8988T (cell line): ENCODE results near the gene PCDHB3.
"Not testable (repeated sequence)": the region's sequence is repeated elsewhere in the genome, so short reads cannot be mapped to it uniquely, and the experiment has no call there.

Experiments used
- DNase-seq: peaks from one replicate; pipeline ENCODE4 v3.0.0; 2011

PCDHB3 gene

GRCh38 chr5:141100243-141100805, at the start of gene PCDHB3:
TSS of gene PCDHB3 (plus strand) at chr5:141100473. CDS start at chr5:141100650, 177 bp downstream.
- DNase-seq: peak; percentile 55

GRCh38 chr5:141050622-141051520, 49.4 kb upstream of the PCDHB3 start, which contains the start of gene PCDHB1:
TSS of gene PCDHB1 (plus strand) at chr5:141051374. CDS start at chr5:141051471, 97 bp downstream.
- DNase-seq: no peak

- DNase-seq: no peak
Observed at GRCh38 chr5:141051521-141051866, 48.8 kb upstream of the PCDHB3 start.

DNA sequence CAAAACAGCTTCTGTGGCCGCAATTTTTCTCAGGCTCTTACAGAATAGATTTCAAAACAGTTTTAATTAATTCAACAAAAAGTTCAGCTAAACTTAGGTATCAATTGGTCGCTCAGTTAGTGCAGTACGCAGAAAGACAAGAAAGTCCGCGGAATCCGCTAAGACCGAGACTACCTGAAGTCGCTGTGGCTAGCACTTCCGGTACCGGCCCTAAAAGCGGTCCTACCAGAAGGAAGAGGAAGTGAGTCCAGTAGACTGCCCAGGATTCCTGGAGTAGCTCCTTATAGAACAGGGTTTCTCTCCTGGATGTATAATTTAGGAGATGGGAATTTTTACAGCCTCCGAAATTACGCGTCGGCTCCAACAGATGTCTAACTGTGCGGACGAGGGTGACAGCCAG, 22.4 kb upstream of the PCDHB3 start:
- DNase-seq: no peak

DNA sequence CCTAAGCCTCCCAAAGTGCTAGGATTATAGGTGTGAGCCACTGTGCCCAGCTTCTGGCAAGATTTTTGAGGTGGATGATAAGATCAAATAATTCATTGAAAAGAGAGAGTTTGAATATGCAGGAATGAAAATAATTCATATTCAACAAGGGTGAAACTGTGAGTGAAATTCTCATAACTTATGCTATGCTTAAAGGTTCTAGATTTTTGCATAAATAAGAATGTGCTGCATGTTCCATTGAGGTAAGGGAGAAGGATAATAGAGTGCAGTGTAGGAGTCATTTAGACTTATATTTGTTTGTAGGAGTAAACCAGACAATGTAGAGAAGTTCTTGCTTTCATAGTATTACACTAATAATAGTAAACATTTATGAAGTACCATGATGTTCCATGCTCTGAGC, 18.0 kb upstream of the PCDHB3 start:
- no peak for DNase-seq

DNA sequence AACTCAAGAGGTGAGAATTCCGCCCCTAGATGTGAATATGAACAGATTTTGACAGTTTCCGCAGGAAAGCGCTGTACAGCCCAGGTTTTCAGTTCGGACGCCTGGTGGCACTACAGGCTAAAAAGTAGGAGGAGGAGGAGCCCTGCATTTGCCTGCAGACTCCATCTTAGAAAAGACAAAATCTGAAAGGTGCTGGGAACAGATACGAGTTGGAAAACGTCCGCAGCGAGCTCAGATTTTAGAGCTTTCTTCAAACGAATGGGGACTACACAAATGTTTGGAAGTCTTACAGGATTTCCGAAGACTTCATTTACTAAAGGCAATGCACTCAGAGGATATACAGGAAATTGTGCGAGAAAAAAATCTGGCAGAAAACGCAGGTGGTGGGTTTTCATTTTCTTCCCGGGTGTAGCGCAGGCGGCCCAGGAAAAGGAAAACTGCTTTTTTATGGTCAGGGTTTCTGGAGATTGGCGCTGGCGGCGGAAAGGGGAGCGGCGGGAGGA, 15.7 kb upstream of the PCDHB3 start:
- DNase-seq: peak; percentile 23

DNA sequence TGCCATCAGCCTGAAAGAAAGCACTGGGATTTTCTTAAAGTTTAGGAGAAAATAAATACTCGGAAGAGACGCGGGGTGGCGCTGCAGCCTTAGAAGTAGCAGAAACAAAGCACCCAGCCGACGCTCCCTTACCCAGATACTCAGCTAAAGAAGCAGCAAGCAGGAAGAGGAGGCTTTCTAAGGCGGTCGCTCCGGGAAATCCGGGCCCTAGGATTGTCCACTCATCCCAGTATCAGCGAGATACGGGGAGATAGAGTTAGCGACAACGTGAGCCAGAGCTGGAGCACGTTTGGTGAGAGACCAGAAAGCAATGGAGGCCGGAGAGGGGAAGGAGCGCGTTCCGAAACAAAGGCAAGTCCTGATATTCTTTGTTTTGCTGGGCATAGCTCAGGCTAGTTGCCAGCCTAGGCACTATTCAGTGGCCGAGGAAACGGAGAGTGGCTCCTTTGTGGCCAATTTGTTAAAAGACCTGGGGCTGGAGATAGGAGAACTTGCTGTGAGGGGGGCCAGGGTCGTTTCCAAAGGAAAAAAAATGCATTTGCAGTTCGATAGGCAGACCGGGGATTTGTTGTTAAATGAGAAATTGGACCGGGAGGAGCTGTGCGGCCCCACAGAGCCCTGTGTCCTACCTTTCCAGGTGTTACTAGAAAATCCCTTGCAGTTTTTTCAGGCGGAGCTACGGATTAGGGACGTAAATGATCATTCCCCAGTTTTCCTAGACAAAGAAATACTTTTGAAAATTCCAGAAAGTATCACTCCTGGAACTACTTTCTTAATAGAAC, 5.6 kb upstream of the PCDHB3 start, which contains the start of gene PCDHB2:
PCDHB2 (plus strand) TSS at position 135 of the 782 bp plus-strand sequence; CDS start at position 311, 176 bp downstream.
- DNase-seq: peak; percentile 29

DNA sequence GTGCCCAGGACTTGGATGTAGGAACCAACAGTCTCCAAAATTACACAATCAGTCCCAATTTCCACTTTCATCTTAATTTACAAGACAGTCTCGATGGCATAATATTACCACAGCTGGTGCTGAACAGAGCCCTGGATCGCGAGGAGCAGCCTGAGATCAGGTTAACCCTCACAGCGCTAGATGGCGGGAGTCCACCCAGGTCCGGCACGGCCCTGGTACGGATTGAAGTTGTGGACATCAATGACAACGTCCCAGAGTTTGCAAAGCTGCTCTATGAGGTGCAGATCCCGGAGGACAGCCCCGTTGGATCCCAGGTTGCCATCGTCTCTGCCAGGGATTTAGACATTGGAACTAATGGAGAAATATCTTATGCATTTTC, 5.0 kb upstream of the PCDHB3 start:
- DNase-seq: no peak

DNA sequence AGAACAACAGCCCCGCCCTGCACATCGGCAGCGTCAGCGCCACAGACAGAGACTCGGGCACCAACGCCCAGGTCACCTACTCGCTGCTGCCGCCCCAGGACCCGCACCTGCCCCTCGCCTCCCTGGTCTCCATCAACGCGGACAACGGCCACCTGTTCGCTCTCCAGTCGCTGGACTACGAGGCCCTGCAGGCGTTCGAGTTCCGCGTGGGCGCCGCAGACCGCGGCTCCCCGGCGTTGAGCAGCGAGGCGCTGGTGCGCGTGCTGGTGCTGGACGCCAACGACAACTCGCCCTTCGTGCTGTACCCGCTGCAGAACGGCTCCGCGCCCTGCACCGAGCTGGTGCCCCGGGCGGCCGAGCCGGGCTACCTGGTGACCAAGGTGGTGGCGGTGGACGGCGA, 4.1 kb upstream of the PCDHB3 start:
- not testable (repeated sequence) for DNase-seq

GRCh38 chr5:141096586-141096985, 3.7 kb upstream of the PCDHB3 start:
- not testable (repeated sequence) for DNase-seq

DNA sequence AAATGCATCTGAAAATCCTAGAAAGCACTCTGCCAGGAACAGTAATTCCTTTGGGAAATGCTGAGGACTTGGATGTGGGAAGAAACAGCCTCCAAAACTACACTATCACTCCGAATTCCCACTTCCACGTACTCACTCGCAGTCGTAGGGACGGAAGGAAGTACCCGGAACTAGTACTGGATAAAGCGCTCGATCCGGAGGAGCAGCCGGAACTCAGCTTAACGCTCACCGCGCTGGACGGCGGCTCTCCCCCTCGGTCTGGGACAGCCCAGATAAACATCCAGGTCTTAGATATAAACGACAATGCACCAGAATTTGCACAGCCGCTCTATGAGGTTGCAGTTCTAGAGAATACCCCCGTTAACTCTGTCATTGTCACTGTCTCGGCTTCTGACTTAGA, 786 bp downstream of the PCDHB3 start:
- no peak for DNase-seq

- not testable (repeated sequence) for DNase-seq
Observed at GRCh38 chr5:141102070-141102469, 1.8 kb downstream of the PCDHB3 start.

- DNase-seq: not testable (repeated sequence)
Observed at GRCh38 chr5:141102471-141102870, 2.2 kb downstream of the PCDHB3 start.

DNA sequence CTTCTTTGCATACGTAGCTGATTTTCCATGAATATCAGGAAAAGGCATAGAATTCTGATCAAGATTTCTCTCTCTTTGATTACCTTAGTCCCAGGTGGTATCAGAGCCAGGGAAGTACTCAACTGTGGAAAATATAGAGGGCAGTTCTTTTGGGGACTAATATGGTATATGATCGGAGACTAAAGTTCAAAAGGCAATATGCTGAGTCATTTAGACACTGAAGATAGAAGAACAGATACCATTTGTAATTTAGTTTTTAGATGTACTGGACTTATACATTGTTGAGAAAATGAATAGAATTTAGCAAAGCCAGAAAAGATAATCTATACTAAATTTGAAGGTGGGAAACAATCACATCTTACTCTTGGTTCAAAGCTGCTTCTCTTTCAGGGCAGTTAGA, 5.1 kb downstream of the PCDHB3 start:
- no peak for DNase-seq

DNA sequence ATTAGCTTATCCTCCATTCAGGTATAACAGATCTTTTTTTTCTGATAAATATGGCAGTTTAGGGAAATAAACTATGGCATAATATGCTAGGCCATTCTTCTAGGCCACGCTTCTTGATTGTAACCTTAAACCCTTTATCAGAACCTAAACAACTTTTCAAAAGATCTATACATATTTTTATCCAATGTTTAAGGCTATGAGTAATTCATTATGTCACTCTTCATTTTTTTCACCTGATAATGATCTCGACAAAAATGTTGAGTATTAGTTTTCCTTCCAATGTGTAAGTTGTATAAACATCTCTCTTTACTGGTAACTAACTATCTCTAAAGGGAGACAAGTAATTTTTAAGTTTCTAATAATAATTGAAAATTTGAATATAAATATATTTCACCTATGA, 19.0 kb downstream of the PCDHB3 start:
- DNase-seq: no peak

- DNase-seq: no peak
Observed at GRCh38 chr5:141121563-141121962, 21.3 kb downstream of the PCDHB3 start, which contains the start of gene PCDHB4. TSS of gene PCDHB4 (plus strand) at chr5:141121818. CDS start at chr5:141121999, 181 bp downstream.

DNA sequence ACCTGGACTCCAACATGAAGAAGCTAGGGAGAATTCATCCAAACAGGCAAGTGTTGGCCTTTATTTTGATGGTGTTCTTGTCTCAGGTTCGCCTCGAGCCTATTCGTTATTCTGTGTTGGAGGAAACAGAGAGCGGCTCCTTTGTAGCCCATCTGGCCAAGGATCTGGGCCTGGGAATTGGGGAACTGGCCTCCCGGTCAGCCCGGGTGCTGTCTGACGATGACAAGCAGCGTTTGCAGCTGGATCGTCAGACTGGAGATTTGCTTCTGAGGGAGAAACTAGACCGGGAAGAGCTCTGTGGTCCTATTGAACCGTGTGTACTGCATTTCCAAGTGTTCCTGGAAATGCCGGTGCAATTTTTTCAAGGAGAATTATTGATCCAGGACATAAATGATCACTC, 21.7 kb downstream of the PCDHB3 start:
- DNase-seq: no peak

DNA sequence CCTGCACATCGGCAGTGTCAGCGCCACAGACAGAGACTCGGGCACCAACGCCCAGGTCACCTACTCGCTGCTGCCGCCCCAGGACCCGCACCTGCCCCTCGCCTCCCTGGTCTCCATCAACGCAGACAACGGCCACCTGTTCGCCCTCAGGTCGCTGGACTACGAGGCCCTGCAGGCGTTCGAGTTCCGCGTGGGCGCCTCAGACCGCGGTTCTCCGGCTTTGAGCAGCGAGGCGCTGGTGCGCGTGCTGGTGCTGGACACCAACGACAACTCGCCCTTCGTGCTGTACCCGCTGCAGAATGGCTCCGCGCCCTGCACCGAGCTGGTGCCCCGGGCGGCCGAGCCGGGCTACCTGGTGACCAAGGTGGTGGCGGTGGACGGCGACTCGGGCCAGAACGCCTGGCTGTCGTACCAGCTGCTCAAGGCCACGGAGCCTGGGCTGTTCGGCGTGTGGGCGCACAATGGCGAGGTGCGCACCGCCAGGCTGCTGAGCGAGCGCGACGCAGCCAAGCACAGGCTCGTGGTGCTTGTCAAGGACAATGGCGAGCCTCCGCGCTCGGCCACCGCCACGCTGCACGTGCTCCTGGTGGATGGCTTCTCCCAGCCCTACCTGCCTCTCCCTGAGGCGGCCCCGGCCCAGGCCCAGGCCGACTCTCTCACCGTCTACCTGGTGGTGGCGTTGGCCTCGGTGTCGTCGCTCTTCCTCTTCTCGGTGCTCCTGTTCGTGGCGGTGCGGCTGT, 23.3 kb downstream of the PCDHB3 start:
- DNase-seq: not testable (repeated sequence)

DNA sequence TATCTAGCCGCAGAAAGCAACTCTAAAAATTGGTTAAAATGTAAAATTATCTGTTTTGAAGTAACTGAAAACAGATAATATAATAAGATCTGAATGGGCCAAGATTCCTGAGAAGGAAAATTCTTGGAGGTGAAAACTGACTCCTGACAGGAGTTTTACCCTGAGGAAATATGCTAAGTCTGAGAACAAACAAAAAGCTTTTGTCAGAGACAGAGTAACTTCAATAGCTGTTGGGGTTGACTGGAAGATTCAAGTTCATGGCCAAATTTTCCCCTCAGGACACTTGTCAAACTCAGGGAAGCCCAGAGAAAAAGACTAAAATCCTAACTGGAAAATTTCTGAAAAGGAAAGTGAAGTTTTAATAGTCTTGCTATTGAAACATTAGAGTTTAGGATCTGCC, 27.0 kb downstream of the PCDHB3 start:
- DNase-seq: no peak

- DNase-seq: no peak
Observed at GRCh38 chr5:141135030-141135717, 34.9 kb downstream of the PCDHB3 start, which contains the start of gene PCDHB5. TSS of gene PCDHB5 (plus strand) at chr5:141135206. CDS start at chr5:141135435, 229 bp downstream.

GRCh38 chr5:141135718-141136266, 35.5 kb downstream of the PCDHB3 start:
- DNase-seq: no peak
